ENCODE data around the gene FRAS1.

DNA sequence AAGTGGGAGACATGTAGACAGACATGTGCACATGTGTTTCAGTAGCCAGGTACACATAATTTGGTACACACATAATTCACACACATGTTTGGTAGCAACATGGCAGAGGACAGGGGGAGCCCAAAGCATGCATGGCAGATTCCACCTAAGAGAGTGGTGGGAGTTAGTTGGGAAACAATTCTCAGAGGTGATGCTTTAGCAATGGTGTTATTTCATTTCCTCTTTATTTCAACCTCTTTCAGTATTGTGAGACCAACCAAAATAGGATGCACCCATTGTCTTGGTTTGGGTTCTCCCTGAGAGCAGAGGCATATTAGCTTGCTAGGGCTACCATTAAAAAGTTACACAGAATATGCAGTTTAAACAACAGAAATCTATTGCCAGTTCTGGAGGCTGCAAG, 402.2 kb downstream of the FRAS1 start:
- TF ChIP-seq GATA2 (IDR thresholded peaks at IDR 0.05; ENCODE audit: low read depth, low read length) (no peak), GATA3 (IDR thresholded peaks at IDR 0.05; ENCODE audit: low read depth, low read length) (no peak)
